GF-D8 (cell line): ENCODE data around the gene THRSP.
"Not testable (repeated sequence)": the region's sequence is repeated elsewhere in the genome, so short reads cannot be mapped to it uniquely, and the experiment has no call there.

Experiments used
- DNase-seq: peaks from one replicate; lab custom pipeline; 2025; lab: John Stamatoyannopoulos, UW

Gene THRSP

DNA sequence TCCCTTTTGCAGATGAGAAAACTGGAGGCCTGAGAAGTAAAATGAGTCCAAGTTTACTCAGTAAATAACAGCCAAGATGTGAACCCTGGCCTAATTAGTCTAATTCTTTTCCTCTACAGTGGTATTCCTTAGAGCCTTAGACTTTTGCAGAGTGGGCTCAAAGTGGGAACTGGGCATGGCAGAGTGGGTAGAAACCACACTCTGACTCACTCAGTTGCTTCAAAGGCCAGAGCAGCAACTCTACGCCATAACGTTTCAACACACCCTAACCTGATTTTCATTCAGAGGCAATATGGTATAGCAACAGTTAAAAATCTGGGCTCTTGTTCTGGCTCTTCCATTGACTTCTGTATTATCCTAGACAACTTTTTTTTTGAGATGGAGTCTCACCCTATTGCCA, 2.8 kb downstream of the THRSP start:
- DNase-seq: no peak

DNA sequence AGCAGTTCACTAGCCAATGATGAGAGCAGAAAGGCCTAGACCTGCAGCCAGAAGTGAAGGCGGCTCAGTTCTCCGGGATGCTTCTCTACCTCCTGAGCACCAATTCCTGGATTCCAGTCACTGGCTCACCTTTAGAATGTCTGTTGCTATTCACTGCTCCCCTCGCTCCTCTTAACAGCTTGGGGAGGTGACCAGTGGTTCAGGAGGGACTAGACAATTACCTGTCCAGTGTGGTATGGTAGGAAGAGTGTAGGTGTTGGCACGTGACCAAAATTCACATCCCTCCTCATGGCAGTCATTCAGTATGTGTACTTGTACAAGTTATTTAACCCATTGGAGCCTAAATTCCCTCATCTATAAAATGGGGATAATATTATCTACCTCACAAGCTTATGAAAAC, 4.0 kb downstream of the THRSP start:
- no peak for DNase-seq

DNA sequence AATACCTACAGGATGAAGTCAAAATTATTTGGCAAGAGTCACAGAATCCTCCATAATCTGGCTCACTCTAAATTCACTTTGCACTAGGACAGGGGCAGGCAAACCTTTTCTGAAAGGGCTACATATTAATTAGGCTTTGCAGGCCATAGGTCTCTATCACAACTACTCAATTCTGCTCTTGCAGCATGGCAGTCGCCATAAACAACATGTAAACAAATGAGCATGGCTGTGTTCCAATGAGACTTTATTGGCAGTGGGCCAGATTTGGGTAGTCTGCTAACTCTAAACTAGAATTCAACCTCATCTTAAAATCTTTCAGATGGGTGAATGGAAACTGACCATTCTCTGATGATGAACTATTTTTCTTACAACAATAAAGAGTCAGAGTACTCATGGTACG, 5.8 kb downstream of the THRSP start:
- DNase-seq: no peak

DNA sequence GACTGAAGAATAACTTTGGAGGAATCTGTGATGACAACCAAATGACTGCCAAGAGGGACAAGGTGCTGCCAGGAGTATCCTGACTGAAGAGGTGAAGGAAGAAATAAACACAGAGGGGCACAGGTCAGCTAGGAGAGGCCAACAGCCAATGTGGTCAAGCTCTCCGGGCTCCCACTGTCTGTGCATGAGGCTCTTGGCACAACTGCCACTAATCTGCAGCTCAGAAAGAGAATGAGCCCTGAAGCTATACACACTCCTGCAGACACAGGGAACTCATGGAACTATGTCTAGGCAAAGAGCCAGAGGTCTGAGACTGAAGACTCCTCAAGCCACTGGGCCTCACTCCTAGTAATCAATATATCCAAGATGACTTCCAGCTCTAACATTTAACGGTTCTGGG, 7.0 kb downstream of the THRSP start:
- DNase-seq: no peak

DNA sequence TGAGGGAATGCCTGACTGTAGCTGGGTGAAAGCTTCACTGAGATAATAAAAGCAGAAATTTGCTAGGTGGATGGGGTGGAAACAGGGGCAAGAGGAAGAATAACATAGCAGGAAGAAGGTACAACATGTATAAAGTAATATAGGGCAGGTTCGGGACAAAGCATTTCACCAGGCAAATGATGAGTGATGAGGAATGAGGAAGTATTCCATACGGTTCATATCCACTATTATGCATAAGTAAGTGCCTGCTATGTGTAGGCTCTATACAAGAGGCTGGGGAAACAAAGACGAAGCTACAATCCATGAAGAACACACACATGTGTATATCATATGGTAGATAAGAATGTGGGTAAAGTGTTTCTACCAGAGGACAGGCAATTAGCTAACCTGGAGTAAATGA, 8.1 kb downstream of the THRSP start:
- DNase-seq: no peak

DNA sequence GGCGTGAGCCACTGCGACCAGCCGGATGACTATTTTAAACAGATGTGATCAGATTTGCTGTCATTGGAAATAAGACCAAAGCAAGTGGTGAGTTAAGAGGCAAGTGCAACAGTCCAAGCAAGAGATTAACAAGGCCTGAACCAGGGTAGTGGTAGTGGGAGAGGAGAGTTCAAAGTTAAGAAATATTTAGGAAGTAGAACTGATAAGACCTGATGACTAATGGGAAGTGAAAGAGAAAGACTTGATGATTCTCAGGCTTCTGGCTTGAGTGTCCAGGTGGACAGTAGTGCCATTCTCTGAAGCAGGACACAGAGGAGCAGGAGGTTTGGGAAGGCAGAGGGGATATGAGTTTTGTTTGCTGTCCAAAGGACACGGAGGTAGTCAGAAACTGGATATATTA, 8.8 kb downstream of the THRSP start:
- no peak for DNase-seq

DNA sequence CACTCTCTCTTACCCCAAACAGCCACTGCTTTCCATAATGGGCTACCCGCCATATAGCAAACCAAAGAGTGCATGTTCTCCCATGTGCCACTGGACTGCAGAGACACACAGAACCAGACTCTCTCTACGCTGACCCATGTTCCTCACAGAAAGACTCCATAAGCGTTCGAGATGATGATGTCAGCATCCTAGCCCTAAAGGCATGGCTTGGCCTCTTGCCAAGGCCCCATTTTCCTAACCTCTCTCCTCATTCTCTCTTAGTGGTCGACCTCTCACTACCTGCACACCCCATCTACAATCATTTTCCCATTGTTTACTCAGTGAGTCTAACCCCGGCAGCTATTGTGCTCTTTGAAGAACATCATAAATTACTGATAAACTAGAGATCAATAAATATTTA, 11.1 kb downstream of the THRSP start:
- no peak for DNase-seq

DNA sequence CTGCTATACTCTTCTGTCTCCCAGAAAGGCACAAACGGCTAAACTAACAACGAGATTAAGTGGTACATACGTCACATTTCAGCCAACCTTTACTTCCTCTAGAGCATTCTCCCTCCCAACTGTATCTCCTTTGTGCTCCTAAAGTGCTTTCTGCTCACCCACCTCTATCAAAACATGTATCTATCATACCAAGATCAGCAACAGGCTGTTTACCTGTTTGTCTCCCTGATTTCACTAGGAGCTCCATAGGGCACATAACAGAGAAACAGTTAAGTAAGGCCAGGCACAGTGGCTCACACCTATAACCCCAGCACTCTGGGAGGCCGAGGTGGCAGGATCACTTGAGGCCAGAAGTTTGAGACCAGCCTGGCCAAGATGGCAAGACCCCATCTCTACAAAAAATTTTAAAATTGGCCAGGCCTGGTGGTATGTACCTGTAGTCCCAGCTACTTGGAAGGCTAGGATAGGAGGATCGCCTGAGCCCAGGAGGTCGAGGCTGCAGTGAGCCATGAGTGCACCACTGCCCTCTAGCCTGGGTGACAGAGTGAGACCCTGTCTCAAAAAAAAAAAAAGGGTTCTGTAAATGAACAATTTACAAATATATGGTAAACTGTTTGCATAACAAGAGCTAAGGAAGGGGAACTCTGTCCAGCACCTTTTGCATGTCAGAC, 13.2 kb downstream of the THRSP start:
- DNase-seq: no peak

DNA sequence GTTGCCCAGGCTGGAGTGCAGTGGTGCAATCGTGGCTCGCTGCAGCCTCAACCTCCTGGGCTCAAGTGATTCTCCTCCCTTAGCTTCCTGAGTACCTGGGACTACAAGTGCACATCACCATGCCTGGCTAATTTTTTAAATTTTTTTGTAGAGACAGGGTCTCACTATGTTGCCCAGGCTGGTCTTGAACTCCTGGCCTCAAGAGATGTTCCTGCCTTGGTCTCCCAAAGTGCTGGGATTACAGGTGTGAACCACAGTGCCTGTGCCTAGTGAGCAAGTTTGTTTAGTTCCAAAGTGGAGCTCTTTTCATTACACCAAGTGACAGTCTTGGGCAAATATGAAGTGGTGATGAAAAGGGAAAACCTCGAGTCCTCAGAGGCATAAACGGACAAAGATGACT, 13.9 kb downstream of the THRSP start:
- not testable (repeated sequence) for DNase-seq

DNA sequence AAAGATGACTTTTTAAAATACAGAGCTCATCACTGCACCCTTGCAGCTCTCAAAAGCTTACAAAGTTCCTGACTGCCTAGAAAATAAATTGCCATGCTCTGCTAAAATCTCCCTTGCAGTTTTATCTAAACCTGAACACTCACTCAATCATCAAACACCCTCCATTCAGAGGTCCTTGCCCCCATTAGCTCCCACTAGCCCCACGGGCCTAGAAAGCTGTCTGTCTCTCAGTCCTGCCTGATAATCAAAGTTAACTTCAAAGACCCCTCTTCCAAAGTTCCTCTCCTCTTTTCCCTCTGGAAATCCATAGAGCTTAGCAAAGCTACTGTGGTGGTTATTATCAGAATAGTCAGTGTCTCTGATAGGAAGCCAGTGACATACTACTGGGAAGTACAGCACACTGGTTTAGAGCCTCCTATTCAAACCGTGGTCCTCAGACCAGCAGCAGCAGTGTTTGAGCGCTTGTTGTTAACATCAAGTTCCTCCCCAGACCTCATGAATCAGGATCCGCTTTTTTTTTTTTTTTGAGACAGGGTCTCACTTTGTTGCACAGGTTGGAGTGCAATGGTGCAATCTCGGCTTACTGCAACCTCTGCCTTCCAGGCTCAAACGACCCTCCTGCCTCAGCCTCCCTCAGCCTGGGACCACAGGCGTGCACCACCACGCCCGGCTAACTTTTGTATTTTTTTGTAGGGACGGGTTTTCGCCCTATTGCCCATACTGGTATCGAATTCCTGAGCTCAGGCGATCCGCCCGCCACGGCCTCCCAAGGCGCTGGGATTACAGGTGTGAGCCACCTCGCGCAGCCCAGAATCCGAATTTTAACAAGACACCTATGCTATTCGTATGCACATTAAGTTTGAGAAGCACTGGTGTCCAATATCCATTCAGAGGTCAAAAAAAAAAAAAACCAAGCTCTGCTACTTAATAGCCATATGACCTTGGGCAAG, 14.8 kb downstream of the THRSP start:
- DNase-seq: no peak

DNA sequence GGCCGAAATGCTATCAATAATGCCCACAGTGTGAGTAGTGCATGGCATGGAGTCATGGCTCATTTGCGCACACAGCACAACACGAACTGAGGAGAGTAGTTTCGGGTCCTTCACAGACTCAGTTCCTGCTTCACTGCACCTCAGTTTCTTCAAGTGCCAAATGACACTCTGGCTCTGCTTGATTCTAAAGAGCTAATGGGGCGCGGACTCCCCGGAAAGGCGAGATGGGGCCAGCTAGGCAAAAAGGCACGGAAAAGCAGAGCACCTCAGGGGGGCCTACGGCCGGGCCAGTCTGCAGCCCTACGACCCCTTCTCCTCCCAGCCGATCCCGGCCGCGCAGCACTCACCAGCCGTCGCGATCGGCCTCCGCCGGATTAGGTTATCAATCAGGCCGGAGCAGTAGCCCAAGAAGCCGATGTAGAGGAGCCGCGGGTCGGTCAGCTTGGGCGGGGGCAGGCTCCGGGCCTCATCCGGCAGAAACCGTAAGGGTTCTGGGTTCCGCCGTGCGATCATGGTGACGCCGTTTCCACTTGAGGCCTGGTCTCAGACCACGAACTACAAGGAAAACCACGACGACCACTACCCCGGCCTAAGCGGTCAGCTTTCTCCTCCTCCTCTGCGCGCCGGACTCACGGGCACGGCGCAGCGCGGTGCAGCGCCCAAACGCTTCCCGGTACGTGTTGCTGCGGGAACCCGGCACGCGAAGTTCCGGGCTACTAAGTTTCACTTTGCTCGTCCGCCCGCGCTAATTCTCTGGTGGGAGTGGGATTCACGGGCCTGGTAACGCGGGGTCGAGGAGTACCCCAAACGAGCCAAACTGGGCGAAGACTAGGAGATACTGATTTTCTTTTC, 15.8 kb downstream of the THRSP start, which contains the start of gene NDUFC2:
NDUFC2 (minus strand) TSS at position 631 of the 852 bp plus-strand sequence; CDS start at position 513, 118 bp downstream.
- DNase-seq: peak; percentile 57

DNA sequence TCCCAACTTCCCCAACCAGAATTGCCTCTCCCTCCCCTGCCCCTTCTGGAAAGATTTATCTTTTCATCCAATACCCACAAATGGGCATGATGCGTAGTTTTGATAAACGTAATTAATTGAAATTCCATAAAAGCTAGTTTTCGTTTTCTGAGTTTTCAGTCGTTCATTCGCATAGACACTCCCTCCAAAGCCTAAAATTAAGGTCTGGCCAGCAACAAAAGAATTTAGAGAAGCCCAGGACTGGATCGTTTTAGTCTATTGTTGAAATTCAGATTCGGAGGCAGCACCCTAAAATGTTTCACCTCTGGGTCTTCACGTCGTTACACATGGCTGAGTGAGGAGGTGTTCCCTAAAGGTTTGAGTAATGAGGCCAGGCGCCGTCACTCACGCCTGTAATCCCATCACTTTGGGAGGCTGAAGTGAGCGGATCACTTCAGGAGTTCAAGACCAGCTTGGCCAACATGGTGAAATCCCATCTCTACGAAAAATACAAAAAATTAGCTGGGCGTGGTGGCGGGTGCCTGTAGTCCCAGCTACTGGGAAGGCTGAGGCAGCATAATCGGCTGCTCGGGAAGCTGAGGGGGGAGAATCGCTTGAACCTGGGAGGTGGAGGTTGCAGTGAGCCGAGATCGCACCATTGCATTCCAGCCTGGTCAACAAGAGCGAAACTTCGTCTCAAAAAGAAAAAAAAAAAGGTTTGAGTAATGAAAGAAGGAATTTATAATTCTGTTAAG, 16.6 kb downstream of the THRSP start:
- DNase-seq: no peak

DNA sequence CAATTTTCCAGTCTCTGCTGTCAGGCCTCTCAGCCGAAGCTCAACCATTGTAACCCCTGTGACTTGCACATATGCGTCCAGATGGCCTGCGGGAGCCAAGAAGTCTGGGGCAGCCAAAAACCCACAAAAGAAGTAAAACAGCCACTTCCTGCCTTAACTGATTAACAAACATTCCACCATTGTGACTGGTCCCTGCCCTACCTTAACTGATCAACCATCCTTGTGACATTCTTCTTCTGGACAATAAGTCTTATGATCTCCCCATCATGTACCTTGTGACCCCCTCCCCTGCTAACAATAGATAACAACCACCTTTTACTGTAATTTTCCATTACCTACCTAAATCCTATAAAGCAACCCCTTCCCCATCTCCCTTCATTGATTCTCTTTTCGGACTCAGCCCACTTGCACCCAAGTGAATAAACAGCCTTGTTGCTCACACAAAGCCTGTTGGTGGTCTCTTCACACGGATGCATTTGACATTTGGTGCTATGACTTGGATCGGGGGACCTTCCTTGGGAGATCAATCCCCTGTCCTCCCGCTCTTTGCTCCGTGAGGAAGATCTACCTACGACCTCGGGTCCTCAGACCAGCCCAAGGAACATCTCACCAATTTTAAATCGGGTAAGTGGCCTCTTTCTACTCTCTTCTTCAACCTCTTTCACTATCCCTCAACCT, 17.3 kb downstream of the THRSP start:
- peak; percentile 91 for DNase-seq

DNA sequence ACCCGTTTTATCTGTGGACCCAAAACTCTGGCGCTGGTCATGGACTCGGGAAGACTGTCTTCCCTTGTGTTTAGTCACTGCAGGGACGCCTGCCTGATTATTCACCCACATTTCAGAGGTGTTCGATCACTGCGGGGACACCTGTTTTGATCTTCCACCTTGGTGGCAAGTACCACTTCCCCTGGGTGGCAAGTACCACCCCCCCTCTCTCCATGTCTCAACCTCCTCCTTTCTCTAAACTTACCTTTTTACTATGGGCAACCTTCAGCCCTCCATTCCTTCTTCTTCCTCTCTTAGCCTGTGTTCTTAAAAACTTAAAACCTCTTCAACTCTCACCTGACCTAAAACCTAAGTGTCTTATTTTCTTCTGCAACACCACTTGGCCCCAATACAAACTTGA, 17.9 kb downstream of the THRSP start:
- no peak for DNase-seq

DNA sequence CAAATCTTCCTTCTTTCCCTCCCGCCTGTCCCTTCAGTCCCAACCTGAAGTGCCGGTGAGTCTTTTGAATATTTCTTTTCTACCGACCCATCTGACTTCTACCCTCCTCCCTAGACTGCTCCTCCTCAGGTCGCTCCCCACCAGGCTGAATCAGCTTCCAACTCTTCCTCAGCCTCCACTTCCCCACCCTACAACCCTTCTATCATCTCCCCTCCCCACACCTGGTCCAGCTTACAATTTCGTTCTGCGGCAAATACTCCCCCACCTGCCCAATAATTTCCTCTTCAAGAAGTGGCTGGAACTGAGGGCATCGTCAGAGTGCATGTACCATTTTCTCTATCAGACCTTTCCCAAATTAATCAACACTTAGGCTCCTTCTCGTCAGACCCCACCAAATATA, 18.5 kb downstream of the THRSP start:
- DNase-seq: no peak

DNA sequence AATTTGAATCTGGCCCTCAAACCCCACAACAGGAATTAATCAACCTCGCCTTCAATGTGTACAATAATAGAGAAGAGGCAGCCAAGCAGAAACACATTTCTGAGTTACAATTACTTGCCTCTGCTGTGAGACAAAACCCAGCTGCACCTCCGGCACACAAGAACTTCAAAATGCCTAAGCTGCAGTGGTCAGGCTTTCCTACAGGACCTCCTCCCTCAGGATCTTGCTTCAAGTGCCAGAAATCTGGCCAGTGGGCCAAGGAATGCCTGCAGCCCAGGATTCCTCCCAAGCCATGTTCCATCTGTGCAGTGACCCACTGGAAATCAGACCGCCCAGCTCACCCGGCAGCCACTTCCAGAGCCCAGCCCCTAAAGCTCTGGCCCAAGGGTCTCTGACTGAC, 19.4 kb downstream of the THRSP start:
- DNase-seq: no peak

DNA sequence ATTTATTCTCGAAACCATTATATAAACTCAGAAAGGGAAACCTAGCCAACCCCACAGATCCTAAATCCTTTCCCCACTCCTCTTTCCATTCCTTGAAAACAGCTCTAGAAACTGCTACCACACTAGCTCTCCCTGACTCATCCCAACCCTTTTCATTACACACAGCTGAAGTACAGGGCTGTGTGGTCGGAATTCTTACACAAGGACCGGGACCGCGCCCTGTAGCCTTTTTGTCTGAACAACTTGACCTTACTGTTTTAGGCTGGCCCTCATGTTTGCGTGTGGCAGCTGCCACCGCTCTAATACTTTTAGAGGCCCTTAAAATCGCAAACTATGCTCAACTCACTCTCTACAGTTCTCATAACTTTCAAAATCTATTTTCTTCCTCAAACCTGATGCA, 20.8 kb downstream of the THRSP start:
- DNase-seq: not testable (repeated sequence)

DNA sequence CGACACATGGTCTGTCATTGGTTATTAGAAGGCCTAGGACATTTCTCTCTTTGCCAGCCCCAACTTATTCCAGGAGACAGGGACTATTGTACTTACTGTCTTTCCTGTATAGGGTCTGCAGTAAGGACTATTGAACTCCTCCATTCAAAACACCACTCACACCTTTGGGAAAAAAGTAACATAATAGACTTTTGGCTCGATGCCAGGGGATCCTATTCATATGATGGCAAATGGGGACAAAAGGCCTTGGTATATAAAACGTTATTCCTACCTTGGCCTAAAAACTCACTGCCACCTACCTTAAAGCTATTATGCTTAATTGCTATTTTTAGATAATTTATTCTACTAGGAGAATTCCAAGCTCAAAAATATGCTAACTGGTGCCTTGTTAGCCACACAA, 22.3 kb downstream of the THRSP start:
- DNase-seq: no peak

DNA sequence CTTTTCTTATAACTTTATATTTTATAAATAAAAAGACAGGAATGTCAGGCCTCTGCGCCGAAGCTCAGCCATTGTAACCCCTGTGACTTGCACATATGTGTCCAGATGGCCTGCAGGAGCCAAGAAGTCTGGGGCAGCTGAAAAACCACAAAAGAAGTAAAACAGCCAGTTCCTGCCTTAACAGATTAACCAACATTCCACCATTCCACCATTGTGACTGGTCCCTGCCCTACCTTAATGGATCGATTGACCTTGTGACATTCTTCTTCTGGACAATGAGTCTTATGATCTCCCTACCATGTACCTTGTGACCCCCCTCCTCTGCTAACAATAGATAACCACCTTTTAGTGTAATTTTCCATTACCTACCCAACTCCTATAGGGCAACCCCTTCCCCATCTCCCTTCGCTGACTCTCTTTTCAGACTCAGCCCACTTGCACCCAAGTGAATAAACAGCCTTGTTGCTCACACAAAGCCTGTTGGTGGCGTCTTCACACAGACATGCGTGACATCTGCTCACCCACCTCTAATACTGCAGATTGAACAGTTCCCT, 22.9 kb downstream of the THRSP start:
- DNase-seq: not testable (repeated sequence)

DNA sequence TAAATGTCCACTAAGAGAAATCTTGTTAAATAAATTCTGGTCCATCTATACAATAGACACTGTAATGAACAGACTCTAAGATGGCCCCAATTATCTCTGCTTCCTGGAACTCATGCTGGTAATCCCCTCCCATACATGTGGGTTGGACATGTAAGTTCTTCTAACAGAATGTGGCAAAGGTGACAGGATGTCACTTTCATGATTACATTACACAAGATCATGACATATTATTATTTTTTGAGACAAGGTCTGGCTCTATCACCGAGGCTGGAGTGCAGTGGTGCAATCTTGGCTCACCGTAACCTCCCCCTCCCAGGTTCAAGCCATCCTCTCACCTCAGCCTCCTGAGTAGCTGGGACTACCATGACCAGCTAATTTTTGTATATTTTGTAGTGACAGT, 30.6 kb downstream of the THRSP start:
- no peak for DNase-seq
